ENCODE measurements around the gene JPT1. TPM values are rescaled to one million over a fixed set of nuclear protein-coding genes. Genes with fewer than 3 reads are reported as not detected.

JPT1 gene
- total RNA-seq, 1 donor from 2014 or later: 334 TPM

DNA sequence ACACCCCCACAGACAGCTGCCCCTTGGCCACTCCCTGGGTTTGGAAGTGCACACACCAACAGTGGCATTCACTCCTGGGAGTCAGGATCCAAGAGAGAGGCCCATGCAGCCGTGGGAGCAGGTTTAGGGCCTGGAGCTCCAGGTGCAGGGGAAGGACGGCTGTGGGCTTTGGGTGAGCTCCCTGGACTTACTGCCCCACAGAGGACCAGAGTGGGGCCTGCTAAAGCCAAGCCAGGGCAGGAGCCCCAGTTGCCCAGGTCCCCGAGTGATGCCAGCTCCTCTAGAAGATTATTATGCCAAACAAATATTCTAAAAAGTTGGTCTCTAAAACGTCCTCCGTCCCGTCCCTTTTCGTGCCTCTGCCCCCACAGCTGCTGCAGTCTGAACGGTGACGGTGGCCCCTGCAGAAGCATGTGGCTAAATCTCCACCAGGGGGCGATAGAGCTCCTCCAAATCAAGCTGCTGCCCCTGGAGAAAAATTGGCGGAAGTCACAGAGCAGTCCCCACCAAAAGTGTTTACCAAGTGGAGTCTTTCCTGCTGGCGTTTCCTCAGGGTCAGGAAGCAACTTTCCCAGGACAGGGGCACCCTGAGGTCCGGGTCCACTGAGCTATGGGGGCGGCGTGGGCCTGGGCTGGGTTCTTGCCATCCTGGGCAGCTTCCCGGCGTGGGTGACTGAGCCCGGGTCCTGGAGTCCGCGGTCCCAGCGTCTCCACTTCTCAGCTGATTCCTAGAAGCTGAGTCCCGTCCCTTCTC, 40.3 kb downstream of the JPT1 start:
- Mint-ChIP-seq H3K27me3 (ENCODE audit: low read depth) (no peaks in the 10 kb centered on the region), H3K36me3 (ENCODE audit: low read depth) (no peaks in the 10 kb centered on the region)

DNA sequence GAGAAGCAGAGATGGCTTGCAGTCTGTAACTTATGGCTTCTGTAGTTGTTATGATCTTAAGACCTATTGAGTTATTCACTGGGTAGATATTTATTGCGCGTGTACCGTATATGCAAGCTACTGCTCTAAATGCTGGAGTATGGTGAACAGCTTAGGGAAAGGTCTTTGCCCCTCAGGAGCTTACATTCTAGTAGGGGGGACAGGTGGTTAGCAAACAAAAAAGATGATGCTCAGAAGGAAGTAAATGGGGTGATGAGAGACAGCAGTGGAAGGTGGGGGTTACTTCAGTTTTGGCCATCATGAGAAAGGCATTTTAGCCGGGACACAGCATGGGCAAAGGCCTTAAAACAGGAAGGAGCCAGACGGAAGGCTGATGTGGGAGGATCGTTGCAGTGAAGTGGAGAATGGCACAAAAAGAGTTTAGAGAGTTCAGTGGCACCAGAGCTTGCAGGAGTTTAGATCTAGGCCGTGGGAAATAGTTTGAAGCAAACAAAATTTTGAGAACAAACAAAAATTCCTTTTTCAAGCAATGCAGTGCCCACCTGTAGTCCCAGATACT, 42.5 kb downstream of the JPT1 start:
- Mint-ChIP-seq H3K4me3 (peak overlapping the region; percentile 69), H3K27ac (ENCODE audit: unreplicated experiment) (no peak overlapping the region), H3K36me3 (ENCODE audit: low read depth) (no peaks in the 10 kb centered on the region), H3K27me3 (ENCODE audit: low read depth) (peaks cover 2% of the 10 kb centered on the region), H3K9me3 (no peaks in the 10 kb centered on the region), H3K4me1 (peaks cover 26% of the 10 kb centered on the region)
- TF ChIP-seq, protein P1, sequence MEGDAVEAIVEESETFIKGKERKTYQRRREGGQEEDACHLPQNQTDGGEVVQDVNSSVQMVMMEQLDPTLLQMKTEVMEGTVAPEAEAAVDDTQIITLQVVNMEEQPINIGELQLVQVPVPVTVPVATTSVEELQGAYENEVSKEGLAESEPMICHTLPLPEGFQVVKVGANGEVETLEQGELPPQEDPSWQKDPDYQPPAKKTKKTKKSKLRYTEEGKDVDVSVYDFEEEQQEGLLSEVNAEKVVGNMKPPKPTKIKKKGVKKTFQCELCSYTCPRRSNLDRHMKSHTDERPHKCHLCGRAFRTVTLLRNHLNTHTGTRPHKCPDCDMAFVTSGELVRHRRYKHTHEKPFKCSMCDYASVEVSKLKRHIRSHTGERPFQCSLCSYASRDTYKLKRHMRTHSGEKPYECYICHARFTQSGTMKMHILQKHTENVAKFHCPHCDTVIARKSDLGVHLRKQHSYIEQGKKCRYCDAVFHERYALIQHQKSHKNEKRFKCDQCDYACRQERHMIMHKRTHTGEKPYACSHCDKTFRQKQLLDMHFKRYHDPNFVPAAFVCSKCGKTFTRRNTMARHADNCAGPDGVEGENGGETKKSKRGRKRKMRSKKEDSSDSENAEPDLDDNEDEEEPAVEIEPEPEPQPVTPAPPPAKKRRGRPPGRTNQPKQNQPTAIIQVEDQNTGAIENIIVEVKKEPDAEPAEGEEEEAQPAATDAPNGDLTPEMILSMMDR (conservative IDR thresholded peaks at IDR 0.05): no peak
- no peak for DNase-seq (ENCODE audit: low read depth, low spot score)

More for the DNA sequence above, 40.3 kb downstream of the JPT1 start:
- TF ChIP-seq, protein P1 (conservative IDR thresholded peaks at IDR 0.05): peak; percentile 97
- H3K9me3 Mint-ChIP-seq: no peaks in the 10 kb centered on the region
- peak overlapping the region; percentile 88 for H3K27ac Mint-ChIP-seq (ENCODE audit: unreplicated experiment)
- H3K4me3 Mint-ChIP-seq: peak overlapping the region; percentile 67
- peaks cover 26% of the 10 kb centered on the region for H3K4me1 Mint-ChIP-seq
- peak; percentile 92 for DNase-seq (ENCODE audit: low read depth, low spot score)

DNA sequence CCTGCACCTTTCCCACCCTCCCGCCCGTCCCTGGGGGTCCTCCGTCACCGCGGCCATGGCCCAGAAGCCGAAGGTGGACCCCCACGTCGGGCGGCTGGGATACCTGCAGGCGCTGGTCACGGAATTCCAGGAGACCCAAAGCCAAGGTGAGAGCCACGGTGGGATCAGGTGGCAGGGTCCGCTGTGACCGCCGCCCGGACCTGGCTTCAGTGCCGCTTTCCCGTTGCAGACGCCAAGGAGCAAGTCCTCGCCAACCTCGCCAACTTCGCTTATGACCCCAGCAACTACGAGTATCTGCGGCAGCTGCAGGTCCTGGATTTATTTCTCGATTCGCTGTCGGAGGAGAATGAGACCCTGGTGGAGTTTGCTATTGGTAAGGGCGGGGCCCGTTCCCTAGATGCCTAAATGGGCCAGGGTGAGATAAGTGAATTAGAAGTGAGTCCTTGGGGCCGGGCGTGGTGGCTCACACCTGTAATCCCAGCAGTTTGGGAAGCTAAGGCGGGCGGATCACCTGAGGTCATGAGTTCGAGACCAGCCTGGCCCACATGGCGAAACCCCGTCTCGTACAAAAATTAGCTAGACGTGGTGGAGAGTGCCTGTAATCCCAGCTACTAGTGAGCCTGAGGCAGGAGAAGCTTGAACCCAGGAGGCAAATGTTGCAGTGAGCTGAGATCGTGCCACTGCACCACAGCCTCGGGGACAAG, 43.9 kb downstream of the JPT1 start:
- Mint-ChIP-seq H3K4me1 (peaks cover 30% of the 10 kb centered on the region), H3K27me3 (ENCODE audit: low read depth) (peaks cover 2% of the 10 kb centered on the region), H3K9me3 (no peaks in the 10 kb centered on the region), H3K27ac (ENCODE audit: unreplicated experiment) (no peak overlapping the region), H3K36me3 (ENCODE audit: low read depth) (no peaks in the 10 kb centered on the region), H3K4me3 (peak overlapping the region; percentile 88)
- no peak for DNase-seq (ENCODE audit: low read depth, low spot score)
- TF ChIP-seq, protein P1 (conservative IDR thresholded peaks at IDR 0.05): no peak

DNA sequence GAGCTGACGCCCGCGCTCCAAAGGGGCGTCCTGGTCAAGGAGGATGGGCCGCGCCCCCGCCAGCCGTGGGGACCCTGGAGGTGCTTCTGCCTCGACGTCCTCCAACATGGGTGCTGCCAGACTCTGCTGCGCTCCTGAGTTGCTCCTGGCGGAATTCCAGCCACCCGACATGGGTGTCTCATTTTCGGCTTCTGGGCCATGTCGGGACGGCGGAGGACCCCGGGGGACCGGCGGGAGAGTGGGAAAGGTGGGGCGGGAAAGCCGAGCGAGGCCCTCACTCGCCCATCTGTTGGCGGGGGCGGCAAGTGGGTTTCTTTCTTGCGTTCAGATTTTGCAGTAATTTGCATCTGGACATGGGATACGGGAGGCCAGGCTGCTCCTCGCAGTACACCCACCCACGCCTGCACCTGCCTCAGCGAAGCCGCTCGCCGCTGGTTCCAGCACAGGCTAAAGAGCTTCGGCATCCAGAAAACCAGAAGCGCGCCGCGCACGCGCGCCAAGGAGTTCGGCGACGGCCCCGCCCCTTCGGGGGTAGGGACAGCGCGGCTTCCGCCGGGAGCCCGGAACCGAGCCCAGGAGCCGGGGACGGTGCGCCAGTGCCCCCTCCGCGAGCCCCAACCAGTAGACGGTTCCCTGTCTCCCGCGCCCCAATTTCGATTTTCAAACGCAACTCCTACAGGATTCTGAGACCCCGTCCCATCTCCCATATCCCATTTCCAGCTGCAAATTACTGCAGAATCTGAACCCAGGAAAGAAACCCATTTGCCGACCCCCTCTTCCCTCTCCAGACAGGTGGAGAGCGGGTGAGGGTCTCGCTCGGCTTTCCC, 44.7 kb downstream of the JPT1 start, which contains the start of gene ARMC7:
TSS of gene ARMC7 (plus strand) at position 563 of the 827 bp plus-strand sequence. CDS start 320 bp downstream, outside the sequence.
- H3K27ac Mint-ChIP-seq (ENCODE audit: unreplicated experiment): peak within 1 kb of the TSS; percentile 19

More for the DNA sequence above, 44.7 kb downstream of the JPT1 start, which contains the start of gene ARMC7:
- Mint-ChIP-seq H3K9me3 (no peaks in the 10 kb centered on the region), H3K4me3 (peak within 1 kb of the TSS; percentile 88), H3K4me1 (peaks cover 27% of the 10 kb centered on the region), H3K27me3 (ENCODE audit: low read depth) (peaks cover 2% of the 10 kb centered on the region), H3K36me3 (ENCODE audit: low read depth) (no peaks in the 10 kb centered on the region)
- TF ChIP-seq, protein P1 (conservative IDR thresholded peaks at IDR 0.05): no peak
- DNase-seq (ENCODE audit: low read depth, low spot score): peak; percentile 87

Measured in neural crest cell (in vitro differentiated cells).